ENCODE measurements around the gene SLC24A5.

SLC24A5 gene

GRCh38 chr15:48119277-48119676 lies 1.5 kb upstream of the SLC24A5 start:
- no peak for DNase-seq

DNA sequence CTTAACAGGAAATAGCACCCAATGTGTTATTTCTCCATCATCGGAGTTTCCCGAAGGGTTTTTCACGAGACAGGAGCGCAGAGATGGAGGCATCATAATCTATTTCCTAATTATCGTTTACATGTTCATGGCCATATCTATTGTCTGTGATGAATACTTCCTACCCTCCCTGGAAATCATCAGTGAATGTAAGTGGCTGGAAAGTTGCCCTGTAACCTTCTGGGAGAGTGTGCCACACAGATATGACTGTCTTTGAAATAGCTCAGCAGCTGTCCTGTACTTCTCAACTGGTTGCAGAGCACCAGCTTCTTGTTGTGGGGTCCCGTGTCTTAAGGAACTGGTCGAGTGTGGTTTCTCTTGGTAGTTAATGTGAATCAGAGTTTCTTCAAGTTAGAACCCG lies 1.1 kb downstream of the SLC24A5 start:
- no peak for DNase-seq

DNA sequence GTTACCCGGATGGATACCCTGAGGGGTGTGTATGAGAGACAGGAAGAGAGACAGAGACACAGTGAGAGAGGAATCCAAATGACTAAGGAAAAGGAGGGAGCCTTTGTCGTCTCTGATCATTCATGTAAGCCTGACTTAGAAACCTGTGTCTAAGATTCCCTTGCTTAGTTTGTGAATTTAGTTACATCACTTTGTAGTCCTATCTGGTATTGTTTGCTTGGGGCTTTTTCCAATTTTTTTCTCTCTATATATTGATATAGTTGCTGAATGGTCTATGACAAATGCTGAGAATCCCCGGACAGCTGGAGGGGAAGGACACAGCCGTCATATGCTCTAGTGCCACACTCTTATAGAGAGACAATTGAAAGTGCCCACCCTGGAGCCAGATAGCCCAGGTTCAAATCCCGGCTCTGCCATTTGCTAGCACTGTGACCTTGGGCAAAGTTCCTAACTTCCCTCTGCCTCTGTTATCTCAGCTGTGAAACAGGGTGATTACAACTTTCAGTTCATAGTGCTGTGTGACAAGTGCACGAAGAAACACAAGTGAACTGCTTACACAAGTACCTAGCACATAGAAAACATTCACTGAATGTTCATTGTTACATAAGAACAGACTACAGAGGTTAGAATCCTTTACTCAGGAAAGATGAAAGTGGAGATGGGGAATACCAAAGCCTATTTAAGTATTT lies 6.0 kb downstream of the SLC24A5 start:
- no peak for DNase-seq

GRCh38 chr15:48131324-48131723 lies 10.5 kb downstream of the SLC24A5 start:
- no peak for DNase-seq

DNA sequence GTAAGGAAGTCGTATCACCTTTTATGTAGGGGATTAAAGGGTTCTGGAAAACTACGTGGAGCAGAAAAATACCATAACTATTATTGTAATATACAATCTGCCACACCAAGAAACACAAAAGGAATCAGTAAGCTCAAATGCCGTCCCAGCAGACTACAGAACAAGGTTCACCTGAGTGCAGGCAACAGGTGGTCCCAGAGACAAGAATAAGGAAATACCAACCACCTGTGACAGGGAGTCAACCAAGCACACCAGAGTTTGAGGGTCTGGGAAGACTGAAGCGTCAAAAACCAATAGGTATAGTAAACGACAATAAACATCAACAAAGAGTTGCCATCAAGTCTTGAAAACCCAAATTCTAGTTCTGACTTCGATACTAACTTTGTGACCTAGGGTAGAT lies 12.1 kb downstream of the SLC24A5 start:
- DNase-seq = no peak

GRCh38 chr15:48143856-48144255 lies 23.1 kb downstream of the SLC24A5 start:
- DNase-seq = no peak

GRCh38 chr15:48144889-48145288 lies 24.1 kb downstream of the SLC24A5 start:
- DNase-seq = no peak

DNA sequence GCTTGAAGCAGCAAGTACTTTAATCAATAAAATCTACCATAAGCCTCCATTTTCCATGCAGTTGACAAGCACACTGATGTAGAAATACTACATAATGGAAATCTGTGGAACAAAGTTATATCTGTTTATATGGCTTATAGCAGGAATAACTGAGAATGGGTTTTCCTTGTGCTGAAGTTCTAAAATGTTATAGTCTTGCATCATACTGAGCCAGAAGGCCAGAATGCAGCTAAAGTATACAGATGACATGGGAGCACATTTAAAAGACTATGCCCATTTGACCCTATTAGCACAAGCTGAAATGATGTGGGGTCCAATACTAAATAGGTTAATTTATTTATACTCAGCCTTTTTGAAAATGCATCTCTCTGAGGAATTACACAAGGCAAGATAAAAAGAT lies 25.1 kb downstream of the SLC24A5 start:
- no peak for DNase-seq

DNA sequence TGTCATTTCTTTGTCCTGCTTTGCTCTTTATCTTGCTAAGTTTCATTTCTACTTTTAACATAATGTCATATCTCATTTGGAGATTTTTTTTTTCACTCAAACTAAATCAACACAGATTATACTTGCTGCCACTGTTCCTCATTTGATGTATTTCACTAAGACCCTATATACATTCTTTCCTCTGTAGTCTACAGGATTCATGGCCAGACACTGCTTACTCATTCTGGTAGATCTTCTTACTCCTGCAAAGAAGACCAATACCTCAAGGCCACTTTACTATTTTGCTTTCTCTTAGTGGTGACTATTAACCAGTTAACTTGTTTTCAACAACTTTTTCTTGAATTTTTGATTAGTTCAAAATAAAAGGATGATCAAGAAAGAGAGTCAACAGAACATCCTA lies 26.6 kb downstream of the SLC24A5 start:
- no peak for DNase-seq

DNA sequence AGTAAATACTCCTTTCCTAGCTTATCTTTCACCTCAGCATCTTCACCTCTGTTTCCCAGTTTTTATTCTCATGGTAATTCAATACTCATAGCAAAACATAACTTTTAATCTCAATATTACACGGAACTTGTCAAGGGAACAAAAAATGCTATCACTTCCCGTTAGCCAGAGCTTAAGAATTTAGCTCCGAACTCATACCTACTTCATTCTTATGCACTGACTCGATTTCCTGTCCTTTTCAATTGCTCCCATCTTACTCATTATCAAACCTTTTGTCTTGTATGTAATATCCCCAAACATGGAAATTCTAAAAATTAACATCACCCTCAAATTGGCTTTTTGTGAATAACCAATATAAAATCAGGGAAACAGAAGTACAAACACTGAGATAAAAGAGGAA lies 29.1 kb downstream of the SLC24A5 start:
- no peak for DNase-seq

DNA sequence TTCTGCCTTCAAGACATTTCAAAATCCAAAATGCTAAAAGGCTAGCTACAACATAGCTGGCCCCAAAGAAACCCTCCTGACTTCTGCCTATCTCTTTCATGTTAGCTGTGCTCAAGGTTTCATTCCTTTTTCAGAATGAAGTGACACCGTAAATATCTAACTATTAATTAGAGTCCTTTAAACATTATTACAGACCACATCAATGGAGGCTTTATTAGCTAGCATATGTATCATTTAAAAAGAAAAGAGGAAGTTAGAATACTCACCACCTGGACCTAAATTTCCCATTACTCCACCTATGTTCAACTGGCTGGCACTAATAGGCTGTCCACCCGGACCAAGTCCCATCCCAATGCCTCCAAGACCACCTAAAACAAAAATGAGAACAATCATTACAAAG lies 32.7 kb downstream of the SLC24A5 start:
- no peak for DNase-seq

- DNase-seq = no peak
These were observed 47.8 kb downstream of the SLC24A5 start for GRCh38 chr15:48168616-48169015.

DNA sequence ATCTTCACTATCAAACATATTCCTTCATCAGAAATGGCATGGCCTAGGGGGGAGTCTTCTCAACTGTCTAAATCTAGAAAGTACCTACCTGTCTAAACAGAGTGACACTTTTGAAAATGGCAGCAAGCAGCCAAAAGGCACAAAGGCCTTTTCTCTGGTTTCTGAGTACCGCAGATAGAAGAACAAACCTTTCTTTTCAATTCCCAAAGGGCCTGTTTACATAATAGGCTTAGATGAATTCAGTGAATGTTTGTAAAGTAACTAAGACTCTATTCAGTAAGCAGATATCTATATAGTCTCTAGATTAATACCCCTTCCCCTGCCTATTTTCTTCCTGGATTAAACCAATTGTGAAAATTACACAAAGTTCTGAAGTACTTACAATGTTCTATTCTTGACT lies 50.2 kb downstream of the SLC24A5 start:
- no peak for DNase-seq

- no peak for DNase-seq
These were observed 54.3 kb downstream of the SLC24A5 start for GRCh38 chr15:48175126-48175525.

DNA sequence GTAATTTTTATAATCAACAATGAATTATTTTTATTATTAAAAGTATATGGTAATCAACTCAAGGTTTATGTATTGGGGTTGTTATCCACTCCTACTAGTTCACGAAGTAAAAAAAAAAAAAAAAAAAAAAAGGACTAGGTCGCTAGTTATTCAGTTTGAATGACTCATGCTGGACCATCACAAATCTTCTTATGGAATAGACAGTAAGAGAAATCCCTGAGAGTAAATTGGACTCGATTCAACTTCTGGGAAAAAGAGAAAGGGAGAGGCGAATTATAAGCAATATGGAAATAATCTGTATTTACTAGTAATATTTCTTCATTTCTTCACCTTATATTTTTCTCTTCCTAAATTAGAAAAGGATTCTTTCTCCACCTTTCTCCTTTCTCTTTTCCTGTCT lies 55.3 kb downstream of the SLC24A5 start:
- DNase-seq = no peak

GRCh38 chr15:48176957-48177356 lies 56.2 kb downstream of the SLC24A5 start:
- no peak for DNase-seq

DNA sequence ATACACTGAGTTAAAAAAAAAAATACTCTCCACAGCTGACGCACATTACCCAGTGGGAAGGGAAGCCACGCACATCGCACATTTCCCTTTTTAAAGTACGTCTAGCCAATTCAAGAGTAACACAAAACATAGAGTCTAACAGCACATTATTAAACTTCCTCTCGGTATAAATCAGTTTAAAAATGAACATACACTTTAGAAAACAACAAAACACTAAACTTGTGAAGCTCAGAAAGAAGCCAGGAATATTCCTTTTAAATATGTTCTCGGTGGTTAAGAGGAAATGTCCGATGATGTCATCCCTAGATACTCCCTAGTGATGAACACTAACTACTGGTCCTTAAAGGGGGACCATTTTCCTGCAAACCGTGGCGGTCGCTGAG lies 56.6 kb downstream of the SLC24A5 start:
- DNase-seq = no peak

GRCh38 chr15:48177766-48178647 lies 57.2 kb downstream of the SLC24A5 start, which contains the start of gene MYEF2:
Gene MYEF2 (minus strand): TSS chr15:48178295. CDS start chr15:48178237, 58 bp downstream.
- peak; percentile 35 for DNase-seq

GRCh38 chr15:48178648-48178931 lies 57.8 kb downstream of the SLC24A5 start:
- DNase-seq = no peak

DNA sequence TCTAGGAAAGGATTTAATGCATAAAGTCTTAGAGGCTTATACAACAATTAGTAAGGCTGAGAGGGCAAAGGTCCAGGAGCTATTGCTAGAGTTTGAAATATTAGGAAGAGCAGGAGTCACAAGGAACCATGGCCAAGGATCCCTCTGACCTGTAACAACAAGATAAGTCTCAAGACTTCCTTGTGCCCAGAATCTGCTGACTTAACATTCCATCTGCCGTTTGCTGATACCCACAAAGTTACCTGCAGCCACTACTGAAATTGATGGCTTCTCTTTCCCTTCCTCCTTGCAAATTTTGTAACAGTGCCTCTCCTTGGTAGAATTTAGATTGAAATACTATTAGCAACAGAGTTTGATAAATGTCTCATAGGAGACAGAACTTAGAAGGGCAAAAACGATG lies 62.0 kb downstream of the SLC24A5 start:
- DNase-seq = no peak

DNA sequence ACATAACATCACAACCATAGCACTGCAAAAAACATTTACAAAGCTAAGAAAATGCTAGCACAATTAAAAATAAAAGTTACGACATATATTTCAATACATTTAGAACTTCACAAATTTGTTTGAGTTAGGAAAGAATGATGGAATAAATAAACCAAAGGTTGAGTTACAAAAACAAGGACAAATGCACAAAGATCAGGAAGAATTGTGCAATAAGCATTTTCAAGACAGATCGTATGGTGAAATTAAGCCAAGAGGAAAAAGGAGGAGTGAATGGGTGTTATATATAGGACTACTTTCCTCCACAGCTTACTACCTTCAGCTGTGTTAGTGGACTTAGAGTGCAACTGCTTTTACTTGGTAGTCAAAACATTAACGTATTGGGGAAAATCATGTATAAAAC lies 64.7 kb downstream of the SLC24A5 start:
- no peak for DNase-seq

DNA sequence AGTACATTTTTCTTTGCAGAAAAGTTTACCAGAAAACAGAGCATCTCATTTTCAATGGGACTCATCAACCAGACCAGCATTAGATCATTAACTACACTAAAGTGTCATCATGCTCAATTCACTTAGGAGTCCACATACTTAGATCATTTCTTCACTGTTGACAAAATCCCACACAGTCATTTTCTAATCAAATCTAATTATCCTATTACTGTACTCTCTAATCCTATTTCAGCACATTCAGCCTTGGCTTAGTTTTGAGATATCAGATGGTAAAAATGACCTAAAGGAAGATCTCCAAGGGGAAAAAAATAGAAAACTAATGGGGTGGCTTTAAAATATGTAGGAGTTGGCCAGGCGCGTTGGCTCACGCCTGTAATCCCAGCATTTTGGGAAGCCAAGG lies 65.5 kb downstream of the SLC24A5 start:
- no peak for DNase-seq

DNA sequence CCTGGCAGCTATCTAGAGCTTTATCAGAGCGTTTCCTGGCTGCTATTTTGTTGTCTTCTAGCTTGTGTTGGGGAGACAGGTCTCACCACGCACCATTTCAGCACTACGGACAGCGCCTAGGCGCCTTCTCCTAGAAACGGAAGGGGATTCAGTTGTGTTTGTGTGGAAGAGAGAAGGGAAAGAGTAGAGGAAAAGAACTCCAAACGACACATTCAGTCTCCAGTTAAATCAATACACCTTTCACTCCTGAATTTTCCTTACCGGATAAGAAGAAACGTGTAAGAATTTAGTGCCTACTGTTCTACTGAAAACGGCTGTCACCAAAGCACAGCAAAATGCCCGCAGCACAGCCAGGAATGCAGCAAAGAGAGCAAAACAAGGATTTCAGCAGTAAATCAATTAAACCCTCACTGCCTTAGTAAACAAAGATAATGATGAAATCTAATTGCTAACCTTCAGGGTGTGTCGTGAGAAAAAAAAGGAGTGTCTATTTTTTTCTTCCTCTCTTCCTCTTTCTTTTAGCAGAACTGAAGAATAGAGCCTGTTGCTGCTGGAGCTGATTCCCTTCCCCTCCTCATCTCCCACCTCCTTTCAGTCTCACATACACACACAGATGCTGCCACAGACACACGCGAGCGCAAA lies 70.3 kb downstream of the SLC24A5 start:
- no peak for DNase-seq

DNA sequence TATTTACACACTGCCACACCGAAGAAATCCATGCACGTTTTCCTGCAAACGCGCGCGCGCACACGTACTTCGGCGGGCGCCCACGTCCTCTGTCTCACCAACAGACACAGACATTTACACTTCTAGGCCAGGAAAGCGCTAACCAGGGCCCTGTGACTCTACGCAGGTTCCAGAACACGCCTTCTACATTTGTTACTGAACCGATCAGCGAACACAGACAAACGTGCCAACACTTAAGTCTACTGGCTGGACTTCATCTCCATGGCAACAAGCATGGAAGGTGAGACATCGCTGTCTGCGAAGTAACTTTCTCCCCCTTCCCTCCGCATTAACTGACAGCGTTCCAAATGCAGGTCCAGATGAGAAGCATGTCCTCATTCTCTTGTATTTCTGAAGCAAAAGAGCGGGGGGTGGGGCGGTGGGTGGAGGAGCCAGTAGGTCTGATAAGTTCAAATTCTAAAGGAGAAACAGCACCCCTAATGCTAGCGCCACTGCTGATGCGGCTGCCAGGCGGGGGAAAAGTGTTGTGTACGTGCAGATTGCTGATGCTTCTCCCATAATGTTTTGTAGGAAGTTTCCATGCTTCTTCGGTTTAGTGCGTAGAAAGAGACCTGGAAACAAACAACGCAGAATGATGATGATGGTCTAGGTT lies 70.9 kb downstream of the SLC24A5 start, which contains the start of gene CTXN2:
Gene CTXN2 (plus strand): TSS at position 92 of the 652 bp plus-strand sequence. CDS start 9,636 bp downstream, outside the sequence.
- no peak for DNase-seq

All from activated effector memory CD4-positive, alpha-beta T cell treated with Interleukin-2 at 50 U/mL for 16 hours (primary cell).